BJ (cell line): Measurements from ENCODE around the gene HPGDS. TPM values are rescaled to one million over a fixed set of nuclear protein-coding genes. Genes with fewer than 3 reads are reported as not detected.

Source experiments
- CTCF ChIA-PET: fragments of 350-600 bp; formaldehyde crosslinking; extraction: SDS; loops from one replicate; lab custom pipeline; 2021; ENCODE audit warnings: antibody characterized with exemption, inconsistent platforms; lab: Yijun Ruan, JAX
- POLR2A ChIA-PET: fragments of 300-600 bp; sonication (Branson Sonifier 250); formaldehyde crosslinking; extraction: SDS; loops from one replicate; lab custom pipeline; 2021; ENCODE audit warnings: antibody characterized with exemption; lab: Charles Lee
- DNase-seq: peaks from one replicate; pipeline ENCODE4 v3.0.0-alpha.2; 2011; ENCODE audit warnings: low read depth
- H3K27me3 ChIP-seq: 2 replicates; pipeline ENCODE4 v1.6.0; 2011; ENCODE audit warnings: low read length; ENCODE audit not compliant: control insufficient read depth, insufficient read depth
- H3K36me3 ChIP-seq: 2 replicates; pipeline ENCODE4 v1.5.1; 2011; ENCODE audit warnings: low read length; ENCODE audit not compliant: control insufficient read depth, insufficient read depth
- H3K4me3 ChIP-seq: 2 replicates; pipeline ENCODE4 v1.5.1; 2011; ENCODE audit warnings: low read depth, mild to moderate bottlenecking, control low read depth, low read length
- polyA plus RNA-seq: library from polyadenylated mRNA; depleted of rRNA; stranded (reverse); fragments of >200 nt; gene quantifications from 2 replicates; pipeline ENCODE4 v1.2.3, GENCODE V29; 2011
- TF ChIP-seq, protein P1 (sequence below): IDR thresholded peaks from 2 replicates; pipeline ENCODE4 v1.5.1; 2011; ENCODE audit warnings: low read depth, mild to moderate bottlenecking, control low read depth, inconsistent platforms, low read length, moderate library complexity; ENCODE audit not compliant: insufficient read depth

The HPGDS gene
- polyA plus RNA-seq, 1 experiment: not detected

DNA sequence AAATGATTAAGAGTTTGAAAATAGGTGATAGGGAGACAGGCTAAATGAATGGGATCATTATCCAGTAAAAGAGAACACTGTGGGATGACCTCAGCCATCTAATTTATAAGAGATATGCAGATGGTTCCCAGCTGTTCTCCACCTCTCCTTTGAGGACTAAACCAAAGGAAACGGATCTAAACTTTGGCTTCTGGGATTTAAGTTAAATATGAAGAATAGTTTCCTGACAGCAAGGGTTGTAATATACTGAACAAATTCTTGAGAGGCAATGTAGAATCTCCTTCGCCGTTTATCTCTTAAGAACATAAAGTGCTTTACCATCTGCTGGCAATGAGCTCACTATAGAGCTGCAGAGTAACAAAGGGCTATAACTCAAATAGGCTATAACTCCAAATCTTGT is 35.4 kb upstream of the HPGDS start:
- Histone ChIP-seq H3K36me3 (no peaks in the 10 kb centered on the region), H3K4me3 (no peak overlapping the region), H3K27me3 (peaks cover 10% of the 10 kb centered on the region)
- no peak for DNase-seq
- ChIA-PET POLR2A (no interaction called here), CTCF (no interaction called here)
- TF ChIP-seq, protein P1, sequence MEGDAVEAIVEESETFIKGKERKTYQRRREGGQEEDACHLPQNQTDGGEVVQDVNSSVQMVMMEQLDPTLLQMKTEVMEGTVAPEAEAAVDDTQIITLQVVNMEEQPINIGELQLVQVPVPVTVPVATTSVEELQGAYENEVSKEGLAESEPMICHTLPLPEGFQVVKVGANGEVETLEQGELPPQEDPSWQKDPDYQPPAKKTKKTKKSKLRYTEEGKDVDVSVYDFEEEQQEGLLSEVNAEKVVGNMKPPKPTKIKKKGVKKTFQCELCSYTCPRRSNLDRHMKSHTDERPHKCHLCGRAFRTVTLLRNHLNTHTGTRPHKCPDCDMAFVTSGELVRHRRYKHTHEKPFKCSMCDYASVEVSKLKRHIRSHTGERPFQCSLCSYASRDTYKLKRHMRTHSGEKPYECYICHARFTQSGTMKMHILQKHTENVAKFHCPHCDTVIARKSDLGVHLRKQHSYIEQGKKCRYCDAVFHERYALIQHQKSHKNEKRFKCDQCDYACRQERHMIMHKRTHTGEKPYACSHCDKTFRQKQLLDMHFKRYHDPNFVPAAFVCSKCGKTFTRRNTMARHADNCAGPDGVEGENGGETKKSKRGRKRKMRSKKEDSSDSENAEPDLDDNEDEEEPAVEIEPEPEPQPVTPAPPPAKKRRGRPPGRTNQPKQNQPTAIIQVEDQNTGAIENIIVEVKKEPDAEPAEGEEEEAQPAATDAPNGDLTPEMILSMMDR: no peak

DNA sequence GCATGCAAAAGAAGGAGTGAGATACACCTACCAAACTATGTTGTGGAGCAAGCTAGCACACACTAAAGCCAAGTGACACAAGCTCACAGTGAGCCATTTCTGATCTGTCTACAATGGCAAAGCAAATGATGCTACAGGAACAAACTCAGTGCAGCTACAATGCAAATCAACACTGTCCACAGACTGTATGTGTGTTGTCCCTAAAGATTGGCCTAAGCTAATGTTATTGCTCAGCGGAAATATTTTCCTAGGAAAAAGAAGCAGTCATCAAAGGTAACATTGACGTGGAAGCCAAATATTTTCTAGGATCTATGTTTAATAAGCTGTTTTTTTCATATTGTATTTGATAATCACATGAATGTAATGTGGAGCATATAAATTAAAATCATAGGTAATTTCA is 34.7 kb upstream of the HPGDS start:
- DNase-seq: no peak
- ChIA-PET POLR2A (no interaction called here), CTCF (no interaction called here)
- no peak overlapping the region for H3K4me3 ChIP-seq
- TF ChIP-seq, protein P1: no peak
- H3K36me3 ChIP-seq: no peaks in the 10 kb centered on the region
- H3K27me3 ChIP-seq: peaks cover 12% of the 10 kb centered on the region

DNA sequence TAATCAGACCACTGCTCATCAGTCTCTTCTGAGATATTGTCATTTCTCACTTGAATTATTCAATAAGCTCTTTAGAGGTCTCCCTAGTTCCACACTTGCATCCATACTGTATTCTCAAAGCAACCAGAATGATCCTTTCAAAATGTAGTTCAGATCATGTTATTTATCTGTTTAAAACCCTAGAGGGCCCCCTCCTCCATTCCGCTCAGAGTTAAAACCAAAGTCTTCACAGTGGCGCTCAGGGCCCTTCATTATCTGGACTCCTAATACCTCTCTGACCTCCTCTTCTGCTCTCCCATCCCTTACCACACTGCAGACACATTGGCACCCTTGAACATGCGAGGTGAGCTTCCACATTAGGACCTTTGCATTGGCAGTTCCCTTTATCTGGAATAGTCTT is 32.7 kb upstream of the HPGDS start:
- DNase-seq: no peak
- POLR2A ChIA-PET: no interaction called here
- TF ChIP-seq, protein P1: no peak

DNA sequence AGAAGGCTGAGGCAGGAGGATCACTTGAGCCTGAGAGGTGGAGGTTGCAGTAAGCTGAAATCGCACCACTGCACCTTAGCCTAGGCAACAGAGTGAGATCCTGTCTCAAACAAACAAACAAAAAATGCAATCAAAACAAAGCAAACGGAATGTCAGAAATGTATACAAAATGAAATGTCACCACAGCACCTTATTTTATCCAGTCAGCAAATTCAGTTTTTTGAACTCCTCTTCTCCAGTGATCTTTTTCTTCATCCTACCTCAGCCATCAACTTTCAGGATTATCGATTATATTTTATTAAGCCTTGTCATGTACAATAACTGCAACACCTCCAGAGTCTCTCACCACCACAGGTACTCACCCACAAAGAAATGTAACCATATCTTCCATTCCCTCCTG is 31.1 kb upstream of the HPGDS start:
- H3K27me3 ChIP-seq: peaks cover 13% of the 10 kb centered on the region
- no peak overlapping the region for H3K4me3 ChIP-seq
- POLR2A ChIA-PET: no interaction called here
- TF ChIP-seq, protein P1: no peak
- H3K36me3 ChIP-seq: no peaks in the 10 kb centered on the region
- DNase-seq: no peak
- CTCF ChIA-PET: no interaction called here

More for the DNA sequence above, 32.7 kb upstream of the HPGDS start:
- Histone ChIP-seq H3K27me3 (peaks cover 12% of the 10 kb centered on the region), H3K4me3 (no peak overlapping the region), H3K36me3 (no peaks in the 10 kb centered on the region)
- CTCF ChIA-PET: no interaction called here

DNA sequence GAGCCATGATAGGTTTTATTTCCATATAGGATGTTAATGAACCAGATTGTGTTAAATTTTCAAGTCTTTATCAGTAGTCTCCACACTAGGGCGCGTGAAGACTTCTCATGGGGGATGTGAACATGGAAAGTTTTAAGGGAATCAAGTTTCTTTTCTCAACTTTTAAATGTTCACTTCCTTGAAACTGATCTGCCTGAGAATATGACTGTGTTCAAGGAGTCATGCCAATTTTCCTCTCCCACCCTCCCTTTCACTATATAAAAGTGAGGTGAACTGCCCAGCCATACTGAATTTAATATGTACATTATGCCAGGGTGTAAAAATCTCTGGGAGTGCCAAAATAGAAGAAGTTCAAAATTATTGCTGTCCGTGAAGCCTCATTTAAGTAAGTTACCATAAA is 30.4 kb upstream of the HPGDS start:
- TF ChIP-seq, protein P1: no peak
- ChIA-PET POLR2A (no interaction called here), CTCF (no interaction called here)
- no peaks in the 10 kb centered on the region for H3K36me3 ChIP-seq
- peaks cover 13% of the 10 kb centered on the region for H3K27me3 ChIP-seq
- no peak for DNase-seq
- no peak overlapping the region for H3K4me3 ChIP-seq
